GM10847 (cell line): Measurements from ENCODE around the gene IQGAP2.

Experiments used
- POLR2A ChIP-seq: IDR thresholded peaks from 2 replicates; pipeline ENCODE4 v1.6.1; 2011; ENCODE audit not compliant: insufficient read length; ENCODE audit errors: extremely low read depth

The IQGAP2 gene

DNA sequence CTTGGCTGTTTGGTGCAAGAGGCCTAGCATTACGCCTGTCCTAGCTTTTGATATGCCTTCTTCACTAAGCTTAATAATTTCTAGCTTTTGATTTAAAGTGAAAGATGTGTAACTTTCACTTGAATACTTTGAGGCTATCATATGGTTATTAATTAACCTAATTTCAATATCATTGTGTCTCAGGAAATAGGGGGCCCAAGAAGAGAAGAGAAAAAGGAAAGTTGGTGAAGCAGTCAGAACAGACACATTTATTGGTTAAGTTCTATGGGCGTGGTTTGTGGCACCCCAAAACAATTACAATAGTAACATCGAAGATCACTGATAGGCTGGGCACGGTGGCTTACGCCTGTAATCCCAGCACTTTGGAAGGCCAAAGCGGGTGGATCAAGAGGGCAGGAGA is 261.0 kb downstream of the IQGAP2 start:
- no peak for TF ChIP-seq POLR2A

DNA sequence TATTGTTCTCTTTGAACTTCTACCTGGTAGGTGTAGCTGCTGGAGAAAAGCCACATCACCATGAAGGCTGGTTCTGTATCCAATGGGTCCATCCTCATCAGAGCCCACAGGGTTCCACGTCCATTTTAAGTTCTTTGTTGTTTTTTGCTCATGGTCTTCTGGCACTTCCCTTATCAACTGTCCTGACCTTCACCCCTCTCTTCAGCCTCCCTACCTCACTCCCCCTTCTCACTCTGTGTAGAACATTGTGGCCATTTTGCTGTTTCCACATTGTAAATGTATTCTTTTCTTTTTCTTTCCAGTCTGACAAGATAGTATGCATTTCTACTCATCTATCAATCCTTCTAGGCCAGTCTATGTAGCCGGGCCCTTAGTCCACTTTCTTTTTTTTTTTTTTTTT is 264.4 kb downstream of the IQGAP2 start:
- TF ChIP-seq POLR2A = no peak

DNA sequence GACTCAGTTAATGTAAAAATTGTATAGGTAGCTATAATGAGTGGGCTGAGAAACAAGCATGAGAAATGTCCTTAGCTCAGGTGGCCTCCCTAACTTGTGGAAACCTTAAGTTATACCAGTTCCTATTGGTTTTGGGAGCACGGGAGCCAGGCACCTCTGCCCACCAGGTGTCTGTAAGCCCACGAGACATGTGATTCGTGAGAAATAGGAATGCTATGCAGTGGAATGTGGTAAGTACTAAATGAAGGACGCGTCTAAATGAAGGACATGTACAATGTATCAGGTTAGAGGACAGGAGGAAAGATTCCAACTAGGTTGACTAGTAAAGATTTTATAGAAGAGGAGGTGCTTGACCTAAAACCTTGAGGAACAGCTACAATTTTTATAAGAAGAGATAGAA is 266.2 kb downstream of the IQGAP2 start:
- TF ChIP-seq POLR2A = no peak

DNA sequence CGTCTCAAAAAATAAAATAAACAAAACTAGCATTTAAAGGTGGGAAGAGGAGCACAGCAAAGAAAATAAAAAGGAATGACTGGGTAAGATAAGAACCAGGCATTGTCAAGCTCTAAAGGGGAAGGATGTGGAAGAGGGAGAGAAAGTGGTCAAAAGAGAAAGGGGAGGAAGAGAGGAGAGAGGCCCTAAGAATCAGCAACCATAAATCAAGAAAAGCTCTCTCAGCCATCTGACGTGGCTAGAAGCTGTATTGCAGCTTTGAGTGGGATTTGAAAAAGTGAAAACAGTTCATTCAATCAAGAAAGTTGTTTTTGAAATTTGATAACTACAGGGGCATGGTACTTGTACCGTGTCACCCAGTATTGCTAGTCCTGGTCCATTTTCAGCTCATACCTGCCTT is 267.4 kb downstream of the IQGAP2 start:
- TF ChIP-seq POLR2A = no peak

DNA sequence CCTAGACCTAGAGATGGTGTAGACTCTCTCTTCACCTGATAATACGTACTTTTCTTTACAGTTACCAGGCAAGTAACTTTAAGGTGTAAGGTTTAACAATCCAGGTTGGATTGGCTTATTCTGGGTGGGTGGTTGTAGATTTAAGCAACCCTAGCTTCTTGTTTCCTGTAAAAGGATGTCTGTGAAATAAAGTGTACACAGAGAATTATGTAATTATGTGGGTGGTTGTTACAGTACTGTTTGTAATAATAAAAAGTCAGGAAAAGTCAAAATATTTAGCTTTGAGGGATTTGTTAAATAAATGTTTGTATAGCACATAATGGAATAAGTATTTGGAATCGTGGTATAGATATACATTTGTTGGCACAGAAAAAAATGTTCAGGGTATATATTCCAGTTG is 269.2 kb downstream of the IQGAP2 start:
- no peak for TF ChIP-seq POLR2A

DNA sequence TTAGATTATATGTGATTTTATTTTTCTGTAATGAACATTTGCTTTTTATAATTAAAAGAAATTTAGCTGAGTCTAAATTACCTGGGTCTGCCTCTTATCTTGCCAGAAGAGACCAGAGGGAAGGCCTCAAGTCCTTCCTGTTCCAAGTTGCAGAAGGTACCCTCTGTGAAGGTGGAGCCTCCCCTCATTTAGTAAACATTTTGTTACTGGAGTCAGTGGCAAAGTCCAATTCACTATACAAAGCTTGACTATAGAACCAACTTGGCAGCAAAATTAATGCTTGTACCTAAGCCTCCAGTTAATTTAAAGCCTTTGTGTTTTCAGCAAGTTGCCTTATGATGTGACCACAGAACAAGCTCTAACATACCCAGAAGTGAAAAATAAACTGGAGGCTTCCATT is 270.0 kb downstream of the IQGAP2 start:
- TF ChIP-seq POLR2A = no peak

DNA sequence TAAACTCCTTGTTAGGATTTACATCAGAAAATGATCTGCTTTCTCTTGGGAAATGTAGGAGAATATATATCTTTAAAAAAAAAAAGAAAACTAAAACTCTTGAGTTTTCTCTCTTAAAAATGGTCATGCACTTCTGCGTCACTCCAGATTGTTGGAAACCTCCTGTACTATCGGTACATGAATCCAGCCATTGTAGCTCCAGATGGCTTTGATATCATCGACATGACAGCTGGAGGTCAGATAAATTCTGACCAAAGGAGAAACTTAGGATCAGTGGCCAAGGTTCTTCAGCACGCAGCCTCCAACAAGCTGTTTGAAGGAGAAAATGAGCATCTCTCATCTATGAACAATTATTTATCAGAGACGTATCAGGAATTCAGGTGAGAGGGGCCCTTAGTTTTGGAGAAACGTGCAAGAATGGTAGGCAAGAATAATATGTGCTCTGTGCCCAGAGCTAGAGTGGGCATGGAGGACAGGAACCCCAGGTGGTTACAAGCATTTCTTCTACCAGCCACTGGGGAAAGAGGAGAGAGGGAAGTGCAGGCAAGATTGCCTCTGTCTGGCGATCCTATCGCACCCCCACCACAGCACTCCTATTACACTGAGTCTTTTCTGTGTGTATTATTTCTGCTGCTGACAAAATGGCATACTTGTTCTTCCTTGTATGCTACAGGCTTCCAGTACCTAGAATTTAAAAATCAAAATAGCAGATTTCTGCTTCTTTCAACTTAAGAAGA is 271.4 kb downstream of the IQGAP2 start:
- no peak for TF ChIP-seq POLR2A

DNA sequence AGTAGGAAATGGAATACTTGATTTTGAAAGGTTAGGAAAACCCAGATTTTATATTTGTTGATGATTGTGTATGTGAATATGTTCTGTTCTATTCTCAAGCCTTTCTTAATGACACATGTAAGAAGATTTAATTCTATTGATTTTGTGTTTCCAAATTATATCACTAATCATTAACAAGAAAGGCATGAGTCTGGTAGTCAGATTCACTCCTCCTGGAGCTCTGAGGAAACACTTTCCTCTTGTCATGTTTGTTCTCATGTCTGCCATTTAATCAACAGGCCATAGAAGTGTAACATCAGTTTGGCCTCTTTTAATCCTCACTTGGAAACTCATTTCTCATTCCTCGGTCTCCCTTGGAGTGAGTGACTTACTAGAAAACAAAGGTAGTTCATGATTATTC is 272.3 kb downstream of the IQGAP2 start:
- TF ChIP-seq POLR2A = no peak

DNA sequence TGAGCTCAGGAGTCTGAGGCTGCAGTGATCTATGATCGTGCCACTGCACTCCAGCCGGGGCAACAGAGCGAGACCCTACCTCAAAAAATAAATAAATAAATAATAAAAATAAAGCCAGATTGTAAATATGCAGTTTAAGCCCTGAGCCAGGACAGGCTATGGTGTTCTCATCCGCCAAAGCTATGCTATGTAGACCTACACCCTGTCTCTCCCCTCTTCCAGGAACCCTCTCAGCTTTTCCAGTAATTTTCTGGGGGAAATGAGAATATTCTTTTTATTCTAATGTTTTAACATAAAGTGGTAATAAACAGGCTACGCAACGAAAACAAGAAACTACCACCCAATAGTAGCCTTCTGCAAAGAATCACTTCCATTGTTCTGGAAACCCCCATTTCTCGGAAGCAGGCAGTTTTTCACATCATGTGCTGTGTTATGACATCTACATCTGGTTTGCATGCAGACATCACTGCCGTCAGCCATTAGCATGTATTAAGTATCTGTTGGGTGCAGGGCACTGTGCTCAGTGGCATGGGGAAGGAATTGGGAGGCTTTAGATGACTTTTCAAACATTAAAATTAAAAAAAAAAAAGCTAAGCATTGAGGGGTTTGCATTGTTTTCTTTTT is 274.9 kb downstream of the IQGAP2 start:
- no peak for TF ChIP-seq POLR2A

DNA sequence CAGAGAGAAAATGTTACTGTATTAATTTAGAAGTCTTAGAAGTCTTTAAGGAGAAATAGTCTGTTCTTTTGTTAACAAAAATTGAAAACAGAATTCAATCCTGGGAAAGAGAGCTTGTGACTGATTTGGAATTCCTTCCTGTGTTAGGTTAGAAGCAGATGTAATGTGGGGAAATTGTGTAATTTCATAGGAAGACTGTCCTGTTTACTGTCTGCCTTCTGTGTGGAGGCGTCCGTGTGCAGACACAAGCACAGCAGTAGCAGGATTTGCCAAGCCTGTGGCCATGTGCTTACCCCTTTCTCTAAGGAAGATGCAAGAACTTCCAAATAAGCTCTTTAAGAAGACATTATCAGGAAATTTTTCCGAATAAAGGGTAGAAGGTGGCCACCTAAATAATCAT is 276.1 kb downstream of the IQGAP2 start:
- TF ChIP-seq POLR2A = no peak

DNA sequence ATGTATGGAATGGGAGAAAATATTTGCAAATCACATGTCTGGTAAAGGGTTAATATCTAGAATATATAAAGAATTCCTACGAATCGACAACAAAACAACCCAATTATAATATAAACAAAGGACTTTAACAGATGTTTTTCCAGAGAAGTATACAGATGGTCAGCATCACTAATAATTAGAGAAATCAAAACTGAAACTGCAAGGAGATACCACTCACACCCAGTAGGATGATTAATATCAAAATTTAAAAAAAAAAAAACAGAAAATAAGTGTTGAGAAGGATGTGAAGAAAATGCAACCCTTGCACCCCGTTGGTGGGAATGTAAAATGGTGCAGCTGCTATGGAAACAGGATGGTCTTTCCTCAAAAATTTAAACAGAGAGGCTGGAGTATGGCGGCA is 278.2 kb downstream of the IQGAP2 start:
- TF ChIP-seq POLR2A = no peak

DNA sequence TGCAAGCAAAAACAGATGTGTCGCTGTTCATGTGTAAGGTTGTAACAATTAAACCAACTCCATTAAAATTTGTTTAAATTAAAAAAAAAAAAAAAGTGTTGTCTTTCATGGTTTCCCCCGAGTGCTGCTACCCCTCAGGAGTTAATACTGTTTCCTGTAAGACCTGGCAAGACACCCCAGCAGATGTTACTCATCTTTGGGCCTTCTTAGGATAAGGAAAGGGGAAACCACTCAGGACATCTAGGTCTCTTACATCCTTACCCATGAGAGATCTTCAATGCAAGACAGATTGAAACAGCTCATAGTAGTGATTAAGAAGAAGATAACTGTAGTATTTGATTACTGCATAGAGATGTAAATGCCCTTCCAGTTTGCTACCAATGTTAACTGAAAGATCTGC is 279.3 kb downstream of the IQGAP2 start:
- no peak for TF ChIP-seq POLR2A

DNA sequence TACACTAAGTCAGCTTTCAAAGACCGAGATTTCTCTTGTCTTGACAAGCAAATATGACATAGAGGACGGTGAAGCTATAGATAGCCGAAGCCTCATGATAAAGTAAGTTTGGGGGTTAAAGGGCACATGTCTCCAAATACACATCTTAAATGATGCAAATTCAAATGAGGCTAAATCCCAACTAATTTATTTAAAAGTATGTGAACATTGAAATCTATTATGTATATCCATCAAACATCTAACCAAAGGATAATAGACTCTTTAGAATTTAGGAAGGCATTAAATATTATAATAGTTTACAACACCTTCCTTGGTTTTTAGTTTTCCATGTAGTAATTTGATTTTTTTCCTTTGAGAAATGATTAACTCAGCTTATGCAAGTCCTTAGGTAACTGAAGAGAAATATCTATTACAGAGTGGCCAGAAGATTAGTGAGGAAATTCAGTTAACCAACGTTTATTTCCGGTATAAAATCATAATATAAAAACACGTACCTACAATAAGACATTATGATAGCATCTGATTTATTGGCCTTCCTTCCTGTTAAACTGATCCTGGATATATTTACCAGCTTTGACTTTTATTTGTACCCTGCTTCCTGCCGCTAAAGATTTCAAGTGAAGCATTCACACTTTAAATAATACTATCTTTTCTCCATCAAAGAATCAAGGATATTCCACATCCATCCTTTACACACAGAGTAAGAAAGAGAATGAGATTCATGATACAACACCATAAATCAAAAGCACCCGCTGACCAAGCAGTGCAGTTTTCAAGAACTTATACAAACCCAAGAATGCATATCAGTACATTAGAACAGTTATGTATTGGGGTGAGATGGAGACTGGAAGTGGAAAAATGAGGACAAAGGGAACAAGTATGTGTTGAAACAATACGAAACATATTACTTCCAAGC is 281.0 kb downstream of the IQGAP2 start:
- no peak for TF ChIP-seq POLR2A

DNA sequence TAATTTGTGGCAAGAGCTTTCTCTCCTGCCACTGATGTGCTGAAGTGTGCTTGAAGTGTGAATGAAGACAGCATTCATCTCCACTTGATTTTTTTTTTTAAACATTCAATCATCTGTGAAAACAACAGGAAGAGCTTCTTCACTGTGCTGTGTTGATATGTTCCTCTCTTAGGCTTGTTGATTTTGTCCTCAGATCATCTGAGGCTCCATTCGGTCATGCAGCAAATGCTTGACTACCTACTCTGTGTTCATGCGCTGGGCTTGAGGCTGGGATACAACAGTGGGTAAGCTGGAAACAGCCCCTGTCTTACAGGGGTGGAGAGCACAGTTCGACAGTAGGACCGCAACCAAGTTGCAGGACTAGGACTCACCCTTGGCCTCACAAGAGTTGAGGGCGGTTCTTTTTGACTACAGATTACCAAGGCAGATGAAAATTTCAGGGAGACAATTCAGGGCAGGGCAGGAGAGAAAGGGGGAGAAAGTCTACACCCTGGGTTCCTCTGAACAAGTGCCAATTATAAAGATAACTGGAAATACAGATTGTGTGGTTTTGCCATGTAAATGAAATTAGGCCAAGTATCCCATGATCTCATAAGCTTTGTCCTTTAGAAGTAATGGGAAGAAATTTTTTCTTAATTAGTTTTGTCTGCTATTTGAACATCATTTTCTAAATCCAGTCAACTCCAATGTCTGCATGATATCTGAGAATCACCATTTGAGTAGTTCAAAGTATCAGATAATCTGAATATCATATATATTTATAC is 281.9 kb downstream of the IQGAP2 start:
- TF ChIP-seq POLR2A = no peak

DNA sequence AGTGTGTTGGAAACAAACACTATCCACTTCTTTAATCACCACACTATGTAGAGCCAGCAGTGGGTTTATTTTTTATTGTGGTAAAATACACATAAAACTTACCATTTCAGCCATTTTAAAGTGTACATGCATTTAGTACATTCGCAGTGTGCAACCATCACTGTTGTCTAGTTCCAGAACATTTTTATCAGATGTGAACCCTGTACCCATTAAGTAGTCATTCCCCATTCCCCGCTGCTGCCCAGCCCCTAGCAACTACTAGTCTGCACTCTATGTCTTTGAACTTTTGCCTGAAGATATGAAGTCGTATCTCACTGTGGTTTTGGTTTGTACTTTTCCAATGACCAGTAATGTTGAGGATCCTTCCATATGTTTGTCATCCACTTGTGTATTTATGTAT is 282.6 kb downstream of the IQGAP2 start:
- TF ChIP-seq POLR2A = no peak
